Measurements from ENCODE around the gene KRTAP20-1.

The KRTAP20-1 gene

DNA sequence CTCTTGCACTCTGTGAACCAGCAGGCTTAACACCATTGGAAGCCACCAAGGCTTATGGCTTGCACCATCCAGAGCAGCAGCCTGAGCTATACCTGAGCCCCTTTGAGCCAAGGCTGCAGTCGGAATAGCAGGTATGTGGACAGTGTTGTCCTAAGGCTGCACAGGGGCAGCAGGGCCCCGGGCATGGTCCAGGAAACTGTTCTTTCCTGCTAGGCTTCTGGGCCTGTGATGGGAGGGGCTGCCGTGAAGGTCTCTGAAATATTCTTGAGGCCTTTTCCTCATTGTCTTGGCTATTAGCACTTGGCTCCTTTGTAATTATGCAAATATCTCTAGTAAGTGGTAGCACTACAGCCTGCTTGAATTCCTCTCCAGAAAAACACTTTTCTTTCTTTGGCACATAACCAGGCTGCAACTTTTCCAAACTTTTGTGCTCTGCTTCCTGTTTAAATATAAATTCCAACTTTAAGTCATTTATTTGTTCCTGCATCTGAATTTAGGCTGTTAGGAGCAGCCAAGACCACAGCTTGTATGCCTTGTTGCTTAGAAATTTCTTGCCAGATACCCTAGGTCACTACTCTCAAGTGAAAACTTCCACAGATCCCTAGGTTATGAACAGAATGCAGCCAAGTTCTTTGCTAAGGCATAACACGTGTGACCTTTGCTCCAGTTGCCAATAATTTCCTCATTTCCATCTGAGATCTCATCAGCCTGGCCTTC is 9.4 kb downstream of the KRTAP20-1 start:
- Histone ChIP-seq H3K9me3 (ENCODE audit: control insufficient read depth, insufficient read depth, low read length) (peaks cover 2% of the 10 kb centered on the region; the same call in 1 of the 2 replicates), H3F3A (ENCODE audit: control insufficient read depth, insufficient read depth) (no peaks in the 10 kb centered on the region), H3K4me2 (ENCODE audit: low read length) (no peak overlapping the region)

GRCh38 chr21:30628109-30628508 is 11.9 kb downstream of the KRTAP20-1 start:
- TF ChIP-seq, protein P1, sequence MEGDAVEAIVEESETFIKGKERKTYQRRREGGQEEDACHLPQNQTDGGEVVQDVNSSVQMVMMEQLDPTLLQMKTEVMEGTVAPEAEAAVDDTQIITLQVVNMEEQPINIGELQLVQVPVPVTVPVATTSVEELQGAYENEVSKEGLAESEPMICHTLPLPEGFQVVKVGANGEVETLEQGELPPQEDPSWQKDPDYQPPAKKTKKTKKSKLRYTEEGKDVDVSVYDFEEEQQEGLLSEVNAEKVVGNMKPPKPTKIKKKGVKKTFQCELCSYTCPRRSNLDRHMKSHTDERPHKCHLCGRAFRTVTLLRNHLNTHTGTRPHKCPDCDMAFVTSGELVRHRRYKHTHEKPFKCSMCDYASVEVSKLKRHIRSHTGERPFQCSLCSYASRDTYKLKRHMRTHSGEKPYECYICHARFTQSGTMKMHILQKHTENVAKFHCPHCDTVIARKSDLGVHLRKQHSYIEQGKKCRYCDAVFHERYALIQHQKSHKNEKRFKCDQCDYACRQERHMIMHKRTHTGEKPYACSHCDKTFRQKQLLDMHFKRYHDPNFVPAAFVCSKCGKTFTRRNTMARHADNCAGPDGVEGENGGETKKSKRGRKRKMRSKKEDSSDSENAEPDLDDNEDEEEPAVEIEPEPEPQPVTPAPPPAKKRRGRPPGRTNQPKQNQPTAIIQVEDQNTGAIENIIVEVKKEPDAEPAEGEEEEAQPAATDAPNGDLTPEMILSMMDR (IDR thresholded peaks at IDR 0.05; ENCODE audit: low read depth, low read length, poor library complexity, severe bottlenecking), result no peak
- no peak for TF ChIP-seq EZH2phosphoT487 (IDR thresholded peaks at IDR 0.05; ENCODE audit: borderline replicate concordance, low read length)

More for the DNA sequence above, 9.4 kb downstream of the KRTAP20-1 start:
- TF ChIP-seq EZH2phosphoT487 (IDR thresholded peaks at IDR 0.05; ENCODE audit: borderline replicate concordance, low read length), result no peak
- TF ChIP-seq, protein P1 (IDR thresholded peaks at IDR 0.05; ENCODE audit: low read depth, low read length, poor library complexity, severe bottlenecking), result no peak
- Histone ChIP-seq H3K4me3 (ENCODE audit: low read length) (no peak overlapping the region), H3K27me3 (ENCODE audit: control insufficient read depth, low read length) (no peaks in the 10 kb centered on the region), H3K9me2 (replicated peaks; ENCODE audit: control insufficient read depth, low read length) (no peaks in the 10 kb centered on the region), H3K36me3 (ENCODE audit: control insufficient read depth, low read length) (no peaks in the 10 kb centered on the region), H3K79me2 (ENCODE audit: control insufficient read depth, low read length) (no peaks in the 10 kb centered on the region), H3K27ac (ENCODE audit: low read depth, low read length) (no peak overlapping the region), H4K20me1 (ENCODE audit: control insufficient read depth, insufficient read depth, low read depth, low read length) (no peaks in the 10 kb centered on the region), H3K4me1 (ENCODE audit: control insufficient read depth, low read length) (no peaks in the 10 kb centered on the region)

DNA sequence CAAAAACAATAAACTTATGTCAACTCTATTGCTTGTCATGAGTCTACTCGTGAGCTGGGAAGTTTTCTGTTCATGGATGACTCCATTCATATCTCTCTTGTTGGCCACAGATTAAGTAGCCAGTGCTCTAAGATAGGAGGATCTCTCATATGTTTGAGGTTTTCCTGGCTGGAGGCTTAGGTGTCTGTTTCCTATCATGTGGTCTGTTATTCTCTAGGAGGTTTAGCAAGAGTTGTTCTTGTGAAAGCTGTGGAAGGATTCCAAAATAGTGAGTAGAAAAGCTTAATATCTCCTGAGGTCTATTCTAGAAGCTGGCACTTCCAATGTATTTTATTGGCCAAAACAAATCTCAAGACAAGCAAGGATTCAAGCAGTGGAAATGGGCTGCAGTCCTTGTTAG is 13.0 kb downstream of the KRTAP20-1 start:
- Histone ChIP-seq H3K36me3 (ENCODE audit: control insufficient read depth, low read length) (no peaks in the 10 kb centered on the region), H3K27me3 (ENCODE audit: control insufficient read depth, low read length) (no peaks in the 10 kb centered on the region), H3K9me2 (replicated peaks; ENCODE audit: control insufficient read depth, low read length) (no peaks in the 10 kb centered on the region), H3K4me3 (ENCODE audit: low read length) (no peak overlapping the region), H3F3A (ENCODE audit: control insufficient read depth, insufficient read depth) (no peaks in the 10 kb centered on the region), H3K9me3 (ENCODE audit: control insufficient read depth, insufficient read depth, low read length) (peaks cover 2% of the 10 kb centered on the region; the same call in 1 of the 2 replicates), H3K4me2 (ENCODE audit: low read length) (no peak overlapping the region), H3K27ac (ENCODE audit: low read depth, low read length) (no peak overlapping the region), H3K79me2 (ENCODE audit: control insufficient read depth, low read length) (no peaks in the 10 kb centered on the region), H4K20me1 (ENCODE audit: control insufficient read depth, insufficient read depth, low read depth, low read length) (no peaks in the 10 kb centered on the region), H3K4me1 (ENCODE audit: control insufficient read depth, low read length) (no peaks in the 10 kb centered on the region)
- TF ChIP-seq EZH2phosphoT487 (IDR thresholded peaks at IDR 0.05; ENCODE audit: borderline replicate concordance, low read length), result no peak
- TF ChIP-seq, protein P1 (IDR thresholded peaks at IDR 0.05; ENCODE audit: low read depth, low read length, poor library complexity, severe bottlenecking), result no peak

More at GRCh38 chr21:30628109-30628508, 11.9 kb downstream of the KRTAP20-1 start:
- H4K20me1 ChIP-seq (ENCODE audit: control insufficient read depth, insufficient read depth, low read depth, low read length), result no peaks in the 10 kb centered on the region
- no peak overlapping the region for H3K27ac ChIP-seq (ENCODE audit: low read depth, low read length)
- H3K4me3 ChIP-seq (ENCODE audit: low read length), result no peak overlapping the region
- H3K27me3 ChIP-seq (ENCODE audit: control insufficient read depth, low read length), result no peaks in the 10 kb centered on the region
- H3K4me1 ChIP-seq (ENCODE audit: control insufficient read depth, low read length), result no peaks in the 10 kb centered on the region
- peaks cover 5% of the 10 kb centered on the region; the same call in 1 of the 2 replicates for H3K9me3 ChIP-seq (ENCODE audit: control insufficient read depth, insufficient read depth, low read length)
- no peaks in the 10 kb centered on the region for H3K79me2 ChIP-seq (ENCODE audit: control insufficient read depth, low read length)
- no peaks in the 10 kb centered on the region for H3F3A ChIP-seq (ENCODE audit: control insufficient read depth, insufficient read depth)
- no peaks in the 10 kb centered on the region for H3K9me2 ChIP-seq (replicated peaks; ENCODE audit: control insufficient read depth, low read length)
- no peak overlapping the region for H3K4me2 ChIP-seq (ENCODE audit: low read length)
- no peaks in the 10 kb centered on the region for H3K36me3 ChIP-seq (ENCODE audit: control insufficient read depth, low read length)

All from DOHH2 (cell line).